GM12878 (cell line): ENCODE results near the gene NUDT6. TPM values are rescaled to one million over a fixed set of nuclear protein-coding genes. Genes with fewer than 3 reads are reported as not detected.

Experiments
- ATAC-seq: fragments of 200-7000 bp; cut with Tn5 transposase; 3 replicates; pipeline ENCODE4 v1.9.1; 2020; ENCODE audit warnings: mild to moderate bottlenecking, moderate library complexity
- BruUV-seq: library from RNA; stranded (reverse); fragments of 400-500 nt; replicated peaks from 2 replicates; lab custom pipeline; 2021; lab: Mats Ljungman, UMichigan
- CTCF ChIA-PET: fragments of 300-600 bp; sonication (Branson Sonifier 250); formaldehyde crosslinking; extraction: SDS; loops from one replicate; lab custom pipeline; 2021; ENCODE audit warnings: inconsistent platforms; lab: Yijun Ruan, JAX
- POLR2A ChIA-PET: fragments of 350-600 bp; formaldehyde crosslinking; extraction: SDS; loops from one replicate; lab custom pipeline; 2021; ENCODE audit warnings: inconsistent platforms; lab: Charles Lee
- RAD21 ChIA-PET: fragments of 300-600 bp; sonication (Branson Sonifier 250); formaldehyde crosslinking; loops from one replicate; lab custom pipeline; 2023; ENCODE audit warnings: antibody characterized with exemption; ENCODE audit not compliant: unreplicated experiment; lab: Charles Lee
- SMC1A ChIA-PET: fragments of 300-600 bp; sonication (Branson Sonifier 250); formaldehyde crosslinking; loops from one replicate; lab custom pipeline; 2023; ENCODE audit not compliant: unreplicated experiment, uncharacterized antibody; lab: Charles Lee
- DNase-seq: peaks from one replicate; pipeline ENCODE4 v3.0.0-alpha.2; 2011; ENCODE audit warnings: low read depth, low spot score
- FAIRE-seq: peaks from 3 replicates; lab custom pipeline; 2011; peaks lifted over from hg19 to GRCh38; lab: Jason Lieb, UNC
- H2AFZ ChIP-seq: 2 replicates; pipeline ENCODE4 v1.6.0; 2011; ENCODE audit warnings: low read depth, low read length, control low read depth; ENCODE audit not compliant: control insufficient read depth
- H3K27ac ChIP-seq: 2 replicates; pipeline ENCODE4 v1.5.1; 2011; ENCODE audit warnings: control low read depth; ENCODE audit not compliant: control insufficient read depth, insufficient read depth
- H3K27me3 ChIP-seq, 2 experiments: replicated peaks in 1 of 2; 2 replicates each; pipeline versions ENCODE4 v1.6.0 to v1.6.1; 2011; ENCODE audit warnings: low read length in 1 of 2; ENCODE audit not compliant: control insufficient read depth in 2 of 2, insufficient read depth in 2 of 2
- H3K36me3 ChIP-seq, 2 experiments: 2 replicates each; pipeline ENCODE4 v1.5.1; 2011; ENCODE audit warnings: low read length in 1 of 2; ENCODE audit not compliant: control insufficient read depth in 2 of 2, insufficient read depth in 2 of 2
- H3K4me1 ChIP-seq: 2 replicates; pipeline ENCODE4 v1.6.1; 2011; ENCODE audit warnings: mild to moderate bottlenecking, low read length, moderate library complexity, mixed read lengths; ENCODE audit not compliant: control insufficient read depth, insufficient read depth
- H3K4me2 ChIP-seq: 2 replicates; pipeline ENCODE4 v1.6.0; 2011; ENCODE audit warnings: control low read depth; ENCODE audit not compliant: control insufficient read depth, insufficient read depth
- H3K4me3 ChIP-seq: fragments of 200-600 bp; sonication (generic); 2 replicates; pipeline ENCODE4 v1.5.1; 2016
- H3K79me2 ChIP-seq: 2 replicates; pipeline ENCODE4 v1.6.0; 2011; ENCODE audit warnings: low read length; ENCODE audit not compliant: control insufficient read depth, insufficient read depth
- H3K9ac ChIP-seq: 2 replicates; pipeline ENCODE4 v1.8.0; 2011; ENCODE audit warnings: low read length, control low read depth, mixed read lengths; ENCODE audit not compliant: control insufficient read depth, insufficient read depth
- H3K9me3 ChIP-seq: replicated peaks from 3 replicates; pipeline ENCODE4 v1.5.1; 2011; ENCODE audit warnings: mild to moderate bottlenecking, low read length; ENCODE audit not compliant: control insufficient read depth, insufficient read depth
- H4K20me1 ChIP-seq: 2 replicates; pipeline ENCODE4 v1.6.0; 2011; ENCODE audit not compliant: control insufficient read depth, insufficient read depth
- CREB1 ChIP-seq: IDR thresholded peaks from 2 replicates; pipeline ENCODE4 v1.6.1; 2012; ENCODE audit warnings: low read depth, mild to moderate bottlenecking, inconsistent platforms
- CUX1 ChIP-seq: IDR thresholded peaks from 2 replicates; pipeline ENCODE4 v1.6.1; 2012; ENCODE audit warnings: improper control_type of control experiment, low read depth, low read length; ENCODE audit not compliant: insufficient replicate concordance
- EP300 ChIP-seq, 2 experiments: fragments of 150-350 bp in 1 of 2; IDR thresholded peaks; 2 replicates each; pipeline ENCODE4 v1.6.1; 2011 to 2012; ENCODE audit warnings: low read depth in 2 of 2, low read length in 2 of 2, borderline replicate concordance in 1 of 2, improper control_type of control experiment in 1 of 2, inconsistent platforms in 1 of 2; ENCODE audit not compliant: control insufficient read depth in 1 of 2
- IKZF1 ChIP-seq: fragments of 450-650 bp; conservative IDR thresholded peaks from 2 replicates; pipeline ENCODE4 v1.6.1; 2017; ENCODE audit warnings: antibody characterized with exemption, mild to moderate bottlenecking
- MEF2B ChIP-seq: fragments of 450-650 bp; IDR thresholded peaks from 2 replicates; pipeline ENCODE4 v1.6.1; 2018; ENCODE audit warnings: mild to moderate bottlenecking, moderate library complexity; ENCODE audit not compliant: partially characterized antibody, poor library complexity, severe bottlenecking
- NFYB ChIP-seq: IDR thresholded peaks from 2 replicates; pipeline ENCODE4 v1.6.1; 2011; ENCODE audit warnings: low read depth, mild to moderate bottlenecking, low read length, improper control_type of control experiment, moderate library complexity; ENCODE audit not compliant: insufficient read depth
- NR2F1 ChIP-seq: fragments of 450-650 bp; conservative IDR thresholded peaks from 2 replicates; pipeline ENCODE4 v1.6.1; 2017; ENCODE audit warnings: mild to moderate bottlenecking
- PBX3 ChIP-seq: IDR thresholded peaks from 2 replicates; pipeline ENCODE4 v1.6.1; 2011; ENCODE audit warnings: mild to moderate bottlenecking, low read depth, low read length, moderate library complexity; ENCODE audit not compliant: insufficient replicate concordance
- RFX5 ChIP-seq: IDR thresholded peaks from 2 replicates; pipeline ENCODE4 v1.6.1; 2011; ENCODE audit warnings: low read depth, low read length, improper control_type of control experiment
- STAT3 ChIP-seq: IDR thresholded peaks from 2 replicates; pipeline ENCODE4 v1.6.1; 2011; ENCODE audit warnings: low read depth, low read length, improper control_type of control experiment
- TARDBP ChIP-seq: IDR thresholded peaks from 2 replicates; pipeline ENCODE4 v1.6.1; 2016; ENCODE audit warnings: borderline replicate concordance
- TCF3 ChIP-seq: IDR thresholded peaks from 2 replicates; pipeline ENCODE4 v1.6.1; 2012; ENCODE audit warnings: low read depth, mild to moderate bottlenecking, low read length, borderline replicate concordance; ENCODE audit not compliant: insufficient read depth
- WRNIP1 ChIP-seq: IDR thresholded peaks from 2 replicates; pipeline ENCODE4 v1.6.1; 2011; ENCODE audit warnings: low read depth, low read length, improper control_type of control experiment, borderline replicate concordance
- ZNF592 ChIP-seq: fragments of 450-650 bp; IDR thresholded peaks from 2 replicates; pipeline ENCODE4 v1.6.1; 2017; ENCODE audit warnings: mild to moderate bottlenecking, moderate library complexity
- WGBS: methylation state at CpG from one replicate; pipeline ENCODE4 v1.1.6; 2016; ENCODE audit warnings: low lambda C conversion rate; ENCODE audit not compliant: insufficient replicate concordance, insufficient coverage; ENCODE audit errors: missing lambda C conversion rate; 5-methylcytosine and 5-hydroxymethylcytosine counted together
- in situ Hi-C: fragments of 300-500 bp; cut with MboI; formaldehyde crosslinking; loops from 9 replicates; pipeline ENCODE4 v1.14.3; 2018; ENCODE audit warnings: mixed read lengths
- intact Hi-C: fragments of 100-400 bp; cut with micrococcal nuclease; formaldehyde crosslinking; loops from one replicate; pipeline ENCODE4 v1.14.2; 2022; ENCODE audit not compliant: unreplicated experiment
- polyA plus RNA-seq, 11 experiments: library from polyadenylated mRNA; depleted of rRNA in 4 of 11; unstranded in 6 of 11; stranded (reverse) in 5 of 11; fragments of >200 nt; fragmentation: Nextera tagmentation in 4 of 11; fragmentation: Illumina TruSeq in 1 of 11; extraction: Ambion mirVana in 4 of 11; extraction: Trizol in 1 of 11; gene quantifications; 1 replicate in 1 of 11; 2 replicates in 10 of 11; pipeline versions ENCODE4 v1.2.1 to v1.2.3, GENCODE V29; 2011 to 2016; ENCODE audit warnings: inconsistent platforms in 2 of 11, missing spikeins in 2 of 11, low read depth in 1 of 11
- total RNA-seq, 4 experiments: library from RNA; depleted of rRNA in 3 of 4; stranded (reverse); fragments of >200 nt in 3 of 4; fragmentation: Illumina TruSeq in 1 of 4; extraction: Trizol in 1 of 4; gene quantifications; 2 replicates each; pipeline versions ENCODE4 v1.2.1 to v1.2.3, GENCODE V29; 2013 to 2021

Gene NUDT6
- total and polyA plus RNA-seq, 10 of the 15 experiments (the other 5 are each of a cell fraction or from before 2014, with no cell fraction given), result 3.9 to 12.4 (median 6.8) TPM

GRCh38 chr4:122960611-122961000 lies 38.2 kb upstream of the NUDT6 start:
- no TSS peak for BruUV-seq
- FAIRE-seq (no peak), DNase-seq (no peak), ATAC-seq (no peak)
- no peak overlapping the region for H3K4me3 ChIP-seq
- CTCF ChIA-PET, result interaction anchor here (0.9 to 1.0 kb wide), 3 partner anchors 9 to 203 kb away, joined by 3 read pairs; no protein-coding TSS in a partner anchor
- H4K20me1 ChIP-seq, result no peaks in the 10 kb centered on the region
- SMC1A ChIA-PET, result no interaction called here
- no peak overlapping the region for H3K4me2 ChIP-seq
- no peaks in the 10 kb centered on the region for H3K27me3 ChIP-seq
- RAD21 ChIA-PET, result no interaction called here
- H2AFZ ChIP-seq, result no peak overlapping the region
- no peaks in the 10 kb centered on the region for H3K9me3 ChIP-seq
- 69% methylated on average over 2 of the region's 2 CpGs for WGBS
- POLR2A ChIA-PET, result no interaction called here
- no peaks in the 10 kb centered on the region for H3K4me1 ChIP-seq
- H3K9ac ChIP-seq, result no peak overlapping the region
- no peak overlapping the region for H3K27ac ChIP-seq
- intact Hi-C loops (no loop called here), in situ Hi-C loops (no loop called here)
- no peaks in the 10 kb centered on the region for H3K36me3 ChIP-seq
- no peaks in the 10 kb centered on the region for H3K79me2 ChIP-seq
- TF ChIP-seq CREB1 (no peak), STAT3 (no peak), TCF3 (no peak), NR2F1 (no peak), MEF2B (no peak), IKZF1 (no peak), NFYB (no peak), TARDBP (no peak), RFX5 (no peak), ZNF592 (no peak), PBX3 (no peak), EP300 (IDR thresholded peaks at IDR 0.05; ENCODE audit: borderline replicate concordance in 1 of 2, control insufficient read depth in 1 of 2, low read depth in 2 of 2, low read length in 2 of 2) (no peak), WRNIP1 (no peak), CUX1 (no peak)
